IPS-18c (cell line): ENCODE data around the gene UNK.
"Not testable (repeated sequence)": the region's sequence is repeated elsewhere in the genome, so short reads cannot be mapped to it uniquely, and the experiment has no call there.

Source experiments
- H3K4me3 ChIP-seq: 2 replicates; pipeline ENCODE4 v1.7.0; 2013; ENCODE audit warnings: low read depth, mild to moderate bottlenecking, low read length, moderate library complexity; ENCODE audit not compliant: insufficient read depth
- H3K9me3 ChIP-seq: one replicate; pipeline ENCODE4 v1.6.1; 2013; ENCODE audit warnings: mild to moderate bottlenecking, low read length, moderate library complexity; ENCODE audit not compliant: control insufficient read depth, insufficient read depth

UNK gene

DNA sequence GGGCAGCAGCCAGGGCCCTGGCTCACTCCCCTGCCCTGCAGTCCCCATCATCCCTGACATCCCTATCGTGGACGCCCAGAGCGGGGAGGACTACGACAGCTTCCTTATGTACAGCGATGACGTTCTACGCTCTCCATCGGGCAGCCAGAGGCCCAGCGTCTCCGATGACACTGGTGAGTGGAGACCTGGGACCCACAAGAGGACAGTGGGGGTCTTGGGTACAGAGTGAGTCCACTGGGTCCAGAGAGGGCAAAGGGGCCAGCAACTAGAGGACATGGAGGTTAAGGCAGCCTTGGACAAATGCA, 32.2 kb upstream of the UNK start:
- Histone ChIP-seq H3K9me3 (no peaks in the 10 kb centered on the region), H3K4me3 (no peak overlapping the region)

DNA sequence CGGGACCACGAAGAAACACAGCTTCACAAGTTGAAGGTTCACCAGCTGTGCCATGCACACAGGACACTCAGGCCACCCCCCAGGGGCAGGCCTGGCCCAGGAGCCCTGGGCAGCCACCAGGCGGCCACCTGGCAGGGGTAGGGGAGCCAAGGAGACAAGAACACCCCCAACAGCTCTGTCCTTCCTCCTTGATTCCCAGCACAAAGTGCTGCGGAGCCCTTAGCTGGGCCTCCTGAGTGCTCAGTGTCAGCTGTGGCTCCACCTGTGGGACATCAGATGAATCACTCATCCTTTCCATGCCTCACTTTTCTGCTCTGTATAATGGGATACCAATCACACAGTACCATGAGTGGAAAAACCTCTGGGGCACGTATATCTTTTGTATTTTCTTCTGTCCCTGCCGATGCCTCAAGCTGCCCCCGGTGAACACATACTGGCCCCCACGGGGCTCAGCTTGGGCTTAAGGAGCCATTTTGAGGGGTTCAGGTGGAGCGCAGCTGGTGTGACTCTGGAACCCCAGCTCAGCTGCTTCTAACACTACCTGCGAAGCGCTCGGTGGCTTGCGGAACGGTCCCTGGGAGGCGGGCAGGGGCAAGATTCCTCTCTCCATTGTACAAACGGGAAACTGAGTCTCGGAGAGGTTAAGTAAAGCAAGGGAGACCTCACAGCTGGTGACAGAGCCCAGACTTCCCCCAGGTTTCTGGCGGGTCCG, 31.6 kb upstream of the UNK start:
- Histone ChIP-seq H3K9me3 (no peaks in the 10 kb centered on the region), H3K4me3 (peak overlapping the region; percentile 31; the same call in 1 of the 2 replicates)

DNA sequence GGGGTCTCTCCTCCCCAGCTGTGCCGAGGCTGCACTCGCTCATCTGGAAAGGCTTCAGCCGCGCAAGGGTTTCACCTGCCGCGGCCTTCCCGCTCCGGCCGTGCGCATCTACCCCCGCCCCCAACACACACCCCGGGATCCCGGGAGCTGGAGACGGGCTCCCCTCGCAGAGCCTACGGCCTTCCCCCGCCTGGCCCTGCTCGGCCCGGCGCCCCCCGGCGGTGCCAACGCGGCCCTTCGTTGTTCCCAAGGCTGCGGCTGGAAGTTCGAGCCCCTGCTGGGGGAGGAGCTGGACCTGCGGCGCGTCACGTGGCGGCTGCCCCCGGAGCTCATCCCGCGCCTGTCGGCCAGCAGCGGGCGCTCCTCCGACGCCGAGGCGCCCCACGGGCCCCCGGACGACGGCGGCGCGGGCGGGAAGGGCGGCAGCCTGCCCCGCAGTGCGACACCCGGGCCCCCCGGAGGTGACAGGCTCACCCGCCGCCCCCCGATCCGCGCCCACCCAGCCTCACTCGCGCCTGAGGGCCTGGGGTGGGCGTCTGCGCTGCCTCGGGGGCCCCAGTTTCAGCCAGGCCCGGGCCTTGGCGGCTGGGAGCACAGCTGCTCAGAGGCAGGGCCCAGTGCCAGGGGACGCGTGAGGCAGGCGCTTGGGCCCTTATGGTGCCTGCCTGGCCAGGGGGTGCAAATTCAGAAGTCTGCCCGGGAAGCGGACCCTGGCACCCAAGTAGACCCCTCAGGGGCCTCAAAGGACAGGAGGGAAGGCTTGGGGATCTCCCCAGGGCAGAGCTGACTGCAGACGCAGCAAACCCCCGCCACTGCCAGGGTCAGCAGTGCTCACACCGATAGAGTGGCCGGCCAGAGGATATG, 30.9 kb upstream of the UNK start:
- H3K4me3 ChIP-seq: peak overlapping the region; percentile 31

DNA sequence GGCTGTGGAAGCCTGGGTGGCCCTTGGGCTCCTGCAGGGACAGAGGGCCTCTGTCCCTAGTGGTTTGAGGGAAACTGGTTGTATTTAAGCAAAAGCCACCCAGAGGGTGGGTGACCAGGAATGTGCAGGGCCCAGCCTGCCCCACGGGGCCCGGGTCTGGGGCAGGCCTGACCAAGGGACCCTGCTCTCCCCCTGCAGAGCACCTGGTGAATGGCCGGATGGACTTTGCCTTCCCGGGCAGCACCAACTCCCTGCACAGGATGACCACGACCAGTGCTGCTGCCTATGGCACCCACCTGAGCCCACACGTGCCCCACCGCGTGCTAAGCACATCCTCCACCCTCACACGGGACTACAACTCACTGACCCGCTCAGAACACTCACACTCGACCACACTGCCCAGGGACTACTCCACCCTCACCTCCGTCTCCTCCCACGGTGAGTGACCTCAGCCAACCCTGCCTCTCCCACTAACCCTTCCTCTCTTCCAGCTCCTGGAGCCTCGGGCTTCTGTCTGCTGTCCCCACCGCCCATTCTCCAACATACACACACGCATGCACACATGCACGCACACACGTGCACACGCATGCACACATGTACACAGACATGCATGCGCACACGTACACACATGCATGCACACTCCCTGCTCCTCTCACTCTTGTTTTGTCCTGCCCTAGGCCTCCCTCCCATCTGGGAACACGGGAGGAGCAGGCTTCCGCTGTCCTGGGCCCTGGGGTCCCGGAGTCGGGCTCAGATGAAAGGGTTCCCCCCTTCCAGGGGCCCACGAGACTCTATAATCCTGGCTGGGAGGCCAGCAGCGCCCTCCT, 30.0 kb upstream of the UNK start:
- H3K4me3 ChIP-seq: no peak overlapping the region
- H3K9me3 ChIP-seq: no peaks in the 10 kb centered on the region

More for the DNA sequence above, 30.9 kb upstream of the UNK start:
- no peaks in the 10 kb centered on the region for H3K9me3 ChIP-seq

DNA sequence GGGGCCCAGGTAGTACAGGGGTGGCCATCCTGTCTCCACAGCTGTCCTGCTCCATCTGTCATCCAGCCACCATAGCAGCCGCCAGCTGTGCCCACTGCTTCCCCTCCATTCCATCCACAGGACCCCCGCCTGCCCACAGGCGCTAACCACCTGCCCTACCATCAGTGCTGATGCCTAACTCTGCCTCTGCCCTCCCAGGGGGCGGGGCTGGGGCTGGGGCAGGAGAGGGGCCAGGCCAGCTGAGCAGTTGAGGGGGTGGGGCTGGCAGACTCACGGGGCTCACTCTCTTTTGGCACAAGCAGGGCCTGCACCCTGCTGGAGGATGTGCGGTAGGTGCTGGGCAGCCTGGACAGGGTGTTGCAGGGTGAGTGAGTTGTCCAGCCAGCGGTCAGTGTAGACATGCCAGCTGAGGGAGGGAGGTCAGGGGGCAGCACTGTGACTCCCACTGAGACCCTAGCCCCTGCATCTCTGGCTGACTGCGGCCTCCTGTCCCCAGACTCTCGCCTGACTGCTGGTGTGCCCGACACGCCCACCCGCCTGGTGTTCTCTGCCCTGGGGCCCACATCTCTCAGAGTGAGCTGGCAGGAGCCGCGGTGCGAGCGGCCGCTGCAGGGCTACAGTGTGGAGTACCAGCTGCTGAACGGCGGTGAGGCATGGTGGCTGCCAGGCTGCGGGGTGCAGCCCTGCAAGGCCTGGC, 29.3 kb upstream of the UNK start:
- Histone ChIP-seq H3K4me3 (no peak overlapping the region), H3K9me3 (no peaks in the 10 kb centered on the region)

DNA sequence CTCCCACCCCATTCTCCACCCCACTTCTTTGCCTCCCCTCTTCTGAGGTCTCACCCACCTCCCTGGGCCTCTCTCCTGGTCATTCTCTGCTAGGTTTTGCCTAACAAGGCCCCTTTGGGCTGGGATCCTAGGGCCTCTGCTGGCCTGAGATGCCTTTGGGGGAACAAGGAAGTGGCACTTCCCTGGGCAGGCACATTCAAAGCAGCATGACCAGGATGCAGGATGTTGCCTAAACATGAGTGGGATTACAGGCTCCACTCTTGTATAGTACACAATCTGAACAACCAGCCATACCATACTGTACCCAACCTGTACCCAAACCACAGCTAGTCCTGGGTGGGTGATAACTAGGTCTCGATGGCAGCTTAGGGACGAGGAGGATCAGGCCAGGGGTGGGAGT, 28.6 kb upstream of the UNK start:
- Histone ChIP-seq H3K9me3 (no peaks in the 10 kb centered on the region), H3K4me3 (no peak overlapping the region)

DNA sequence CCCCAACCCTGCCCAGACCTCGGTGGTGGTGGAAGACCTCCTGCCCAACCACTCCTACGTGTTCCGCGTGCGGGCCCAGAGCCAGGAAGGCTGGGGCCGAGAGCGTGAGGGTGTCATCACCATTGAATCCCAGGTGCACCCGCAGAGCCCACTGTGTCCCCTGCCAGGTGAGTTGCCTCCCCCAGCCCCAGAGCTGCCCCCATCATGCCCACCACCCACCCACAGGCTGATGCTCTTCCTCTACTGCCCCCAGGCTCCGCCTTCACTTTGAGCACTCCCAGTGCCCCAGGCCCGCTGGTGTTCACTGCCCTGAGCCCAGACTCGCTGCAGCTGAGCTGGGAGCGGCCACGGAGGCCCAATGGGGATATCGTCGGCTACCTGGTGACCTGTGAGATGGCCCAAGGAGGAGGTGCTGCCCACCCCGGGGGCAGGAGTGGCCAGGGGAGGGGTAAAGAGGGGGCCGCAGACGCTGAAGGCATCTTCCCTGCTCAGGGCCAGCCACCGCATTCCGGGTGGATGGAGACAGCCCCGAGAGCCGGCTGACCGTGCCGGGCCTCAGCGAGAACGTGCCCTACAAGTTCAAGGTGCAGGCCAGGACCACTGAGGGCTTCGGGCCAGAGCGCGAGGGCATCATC, 28.0 kb upstream of the UNK start:
- no peaks in the 10 kb centered on the region for H3K9me3 ChIP-seq
- H3K4me3 ChIP-seq: no peak overlapping the region

DNA sequence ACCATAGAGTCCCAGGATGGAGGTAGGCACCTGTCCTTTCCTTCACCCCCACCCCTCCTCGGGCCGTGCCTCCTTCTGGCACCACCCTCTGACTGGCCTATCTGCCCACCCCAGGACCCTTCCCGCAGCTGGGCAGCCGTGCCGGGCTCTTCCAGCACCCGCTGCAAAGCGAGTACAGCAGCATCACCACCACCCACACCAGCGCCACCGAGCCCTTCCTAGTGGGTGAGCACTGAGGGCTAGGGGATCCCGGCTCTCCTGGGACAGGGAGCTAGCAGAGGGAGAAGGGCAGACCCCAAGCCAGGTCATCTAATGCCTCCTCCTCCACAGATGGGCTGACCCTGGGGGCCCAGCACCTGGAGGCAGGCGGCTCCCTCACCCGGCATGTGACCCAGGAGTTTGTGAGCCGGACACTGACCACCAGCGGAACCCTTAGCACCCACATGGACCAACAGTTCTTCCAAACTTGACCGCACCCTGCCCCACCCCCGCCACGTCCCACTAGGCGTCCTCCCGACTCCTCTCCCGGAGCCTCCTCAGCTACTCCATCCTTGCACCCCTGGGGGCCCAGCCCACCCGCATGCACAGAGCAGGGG, 27.4 kb upstream of the UNK start:
- H3K4me3 ChIP-seq: no peak overlapping the region

DNA sequence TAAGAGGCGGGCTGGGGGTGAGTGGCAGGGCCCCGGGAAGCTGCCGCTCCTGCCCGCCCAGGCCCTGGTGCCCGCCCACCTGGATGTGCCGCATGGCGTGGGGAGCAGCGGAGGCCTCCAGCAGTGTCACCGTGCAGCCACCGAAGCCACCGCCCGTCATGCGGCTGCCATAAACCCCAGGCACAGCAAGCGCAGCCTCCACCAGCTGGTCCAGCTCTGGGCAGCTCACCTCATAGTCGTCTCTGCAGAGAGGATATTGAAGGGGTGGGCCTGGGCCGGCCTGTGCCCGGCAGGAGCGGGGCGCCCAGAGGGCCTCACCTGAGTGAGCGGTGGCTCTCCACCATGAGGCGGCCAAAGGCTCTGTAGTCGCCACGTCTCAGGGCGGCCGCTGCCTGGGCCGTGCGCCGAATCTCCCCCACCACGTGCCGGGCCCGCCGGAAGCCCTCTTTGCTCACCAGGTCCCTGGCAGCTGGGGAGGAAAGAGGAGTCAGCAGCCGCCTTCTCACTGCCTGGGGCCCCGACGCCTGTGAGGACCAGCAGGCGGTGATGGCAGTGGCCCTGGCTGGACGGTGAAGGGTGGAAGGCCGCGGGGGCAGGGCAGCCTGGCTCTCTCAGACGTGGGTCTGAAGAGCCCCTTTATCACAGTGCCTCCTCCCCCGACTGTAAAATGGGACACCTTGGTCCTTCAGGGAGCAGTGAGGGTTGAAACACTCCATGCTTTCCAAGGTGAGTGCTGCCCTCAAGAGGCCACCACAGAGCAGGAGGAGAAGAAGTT, 26.3 kb upstream of the UNK start:
- no peak overlapping the region for H3K4me3 ChIP-seq

More for the DNA sequence above, 27.4 kb upstream of the UNK start:
- H3K9me3 ChIP-seq: no peaks in the 10 kb centered on the region

DNA sequence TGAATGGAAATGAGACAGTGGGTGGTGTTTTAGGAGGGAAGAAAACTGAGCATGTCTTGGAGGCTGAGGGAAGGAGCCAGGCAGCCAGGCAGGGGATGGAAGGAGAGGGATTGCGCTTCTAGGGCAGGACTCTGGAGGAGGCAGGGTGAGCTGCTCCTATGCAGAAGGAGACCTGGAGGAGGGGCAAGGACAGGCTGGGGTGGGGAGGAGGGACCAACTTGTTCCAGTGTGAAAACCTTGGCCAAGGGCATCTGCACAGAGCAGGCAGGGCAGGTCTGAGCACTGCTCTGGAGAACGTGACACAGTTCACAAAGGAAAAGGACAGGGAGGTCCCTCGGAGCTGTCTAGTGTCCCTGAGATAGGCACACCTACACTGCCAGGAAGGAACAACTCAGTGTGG, 25.1 kb upstream of the UNK start:
- H3K9me3 ChIP-seq: no peaks in the 10 kb centered on the region

More for the DNA sequence above, 26.3 kb upstream of the UNK start:
- H3K9me3 ChIP-seq: no peaks in the 10 kb centered on the region

DNA sequence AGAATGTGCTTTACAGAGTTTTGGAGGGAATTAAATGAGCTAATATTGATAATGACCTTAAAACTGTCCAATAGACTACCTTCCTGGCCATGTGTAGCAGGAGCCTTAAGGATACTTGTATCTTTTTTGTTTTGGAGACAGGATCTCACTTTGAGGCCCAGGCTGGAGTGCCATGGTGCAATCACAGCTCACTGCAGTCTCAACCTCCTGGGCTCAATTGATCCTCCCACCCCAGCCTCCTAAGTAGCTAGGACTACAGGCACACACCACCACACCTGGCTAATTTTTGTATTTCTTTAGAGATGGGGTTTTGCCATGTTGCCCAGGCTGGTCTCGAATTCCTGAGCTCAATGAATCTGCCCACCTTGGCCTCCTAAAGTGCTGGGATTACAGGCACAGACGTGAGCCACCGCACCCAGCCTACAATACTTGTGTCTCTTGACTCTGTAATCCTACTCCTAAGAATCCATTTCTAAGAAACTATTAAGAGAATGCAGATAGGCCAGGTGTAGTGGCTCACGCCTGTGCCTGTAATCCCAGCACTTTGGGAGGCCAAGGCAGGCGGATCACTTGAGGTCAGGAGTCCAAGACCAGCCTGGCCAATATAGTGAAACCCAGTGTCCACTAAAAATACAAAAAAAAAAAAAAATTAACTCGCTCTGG, 24.5 kb upstream of the UNK start:
- H3K9me3 ChIP-seq, H3K4me3 ChIP-seq: not testable (repeated sequence)

More for the DNA sequence above, 25.1 kb upstream of the UNK start:
- no peak overlapping the region for H3K4me3 ChIP-seq

DNA sequence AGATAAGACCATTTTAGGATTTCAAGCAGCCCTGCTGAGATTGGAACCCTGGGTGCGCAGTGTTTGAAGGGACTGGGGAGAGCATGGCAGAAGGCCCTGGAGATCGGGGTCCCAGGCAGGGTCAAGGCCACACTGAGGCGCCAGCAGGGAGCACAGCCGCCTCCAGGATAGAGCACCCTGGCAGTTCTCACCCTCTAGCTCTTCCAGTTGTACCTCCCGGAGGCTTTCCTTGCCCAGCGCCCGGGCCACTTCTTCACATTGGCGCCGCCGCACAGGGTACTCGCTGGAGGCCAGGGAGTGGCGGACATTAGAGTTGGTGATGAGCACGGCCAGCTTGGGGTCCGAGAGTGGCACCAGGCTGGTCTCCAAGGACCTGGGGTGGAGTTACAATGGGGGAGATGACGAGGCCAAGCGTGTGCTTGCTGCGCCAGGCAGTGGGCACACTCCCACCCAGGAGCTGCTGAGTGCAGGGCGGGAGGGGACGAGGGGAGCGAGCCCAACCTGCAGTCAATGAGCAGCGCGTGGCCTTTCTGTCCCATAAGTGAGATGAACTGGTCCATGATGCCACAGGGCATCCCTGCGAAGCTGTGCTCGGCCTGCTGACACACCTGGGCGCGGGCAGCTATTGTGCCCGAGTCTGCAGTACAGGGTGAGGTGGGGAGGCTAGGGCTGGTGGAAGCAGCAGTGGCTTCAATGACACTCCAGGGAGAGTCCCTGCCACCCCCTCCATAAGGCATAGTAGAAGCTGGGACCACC, 21.9 kb upstream of the UNK start:
- H3K4me3 ChIP-seq: no peak overlapping the region
- H3K9me3 ChIP-seq: no peaks in the 10 kb centered on the region

DNA sequence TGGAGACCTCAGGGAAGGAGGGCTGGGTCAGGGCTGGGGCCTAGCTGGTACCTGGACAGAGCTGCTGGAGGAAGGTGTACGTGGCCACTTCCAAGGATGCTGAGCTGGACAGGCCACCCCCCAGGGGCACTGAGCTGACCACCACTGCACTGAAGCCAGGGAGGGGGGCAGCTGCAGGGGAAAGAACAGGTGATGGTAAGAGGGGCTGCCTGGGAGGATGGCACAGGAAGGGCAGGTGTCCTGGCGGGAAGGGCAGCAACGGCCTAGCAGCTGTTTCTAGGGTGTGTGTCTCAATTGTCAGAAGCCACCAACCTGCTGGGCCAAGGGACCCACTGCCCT, 21.4 kb upstream of the UNK start:
- Histone ChIP-seq H3K9me3 (no peaks in the 10 kb centered on the region), H3K4me3 (no peak overlapping the region)

DNA sequence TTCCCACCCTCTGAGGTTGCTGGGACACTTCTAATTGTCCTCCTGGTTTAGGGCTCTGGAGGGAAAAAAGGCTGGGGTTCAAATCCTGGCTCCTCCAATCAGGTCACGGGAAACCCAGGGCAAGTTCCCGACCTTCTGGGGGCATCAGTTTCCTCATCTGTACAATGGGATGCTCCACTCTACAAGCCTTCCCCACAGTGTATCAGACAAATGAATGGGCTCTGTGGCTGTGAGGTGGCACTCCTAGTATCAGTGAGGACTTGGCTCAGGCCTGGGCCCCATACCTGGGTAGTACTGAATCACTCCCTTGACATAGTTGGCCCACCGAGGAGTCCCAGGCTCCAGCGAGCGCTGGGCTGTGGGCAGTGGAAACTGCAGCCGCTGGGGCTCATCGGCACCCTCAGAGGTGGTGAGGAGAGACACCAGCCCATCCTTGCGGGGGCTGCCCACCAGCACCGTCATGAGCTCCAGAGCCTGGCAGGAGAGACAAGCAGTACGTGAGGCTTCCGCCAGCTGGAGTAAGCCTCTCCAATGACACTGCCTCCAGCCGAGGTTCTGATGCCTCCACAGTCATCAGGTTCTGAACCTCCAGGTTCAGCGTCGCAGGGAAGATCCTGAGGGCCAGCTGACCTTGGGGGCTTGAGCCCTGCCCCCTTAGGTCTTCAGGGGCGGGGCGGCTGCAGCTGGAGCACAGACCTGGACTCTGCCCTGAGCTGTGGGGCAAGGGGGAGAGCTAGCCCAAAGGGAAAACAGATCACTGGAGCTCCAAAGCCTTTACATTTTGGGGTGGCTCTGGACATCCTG, 20.8 kb upstream of the UNK start:
- Histone ChIP-seq H3K9me3 (no peaks in the 10 kb centered on the region), H3K4me3 (peak overlapping the region; percentile 75)
